Astrocyte (in vitro differentiated cells and primary cell): ENCODE data around the gene PCDHGB3. TPM values are rescaled to one million over a fixed set of nuclear protein-coding genes. Genes with fewer than 3 reads are reported as not detected.
A peak's percentile ranks its signal among the peaks of the same experiment; 100 is the strongest.
"Not testable (repeated sequence)": the region's sequence is repeated elsewhere in the genome, so short reads cannot be mapped to it uniquely, and the experiment has no call there.

Experiments
- DNase-seq: peaks from one replicate; pipeline ENCODE4 v3.0.0-alpha.2; 2010; ENCODE audit warnings: low read depth
- FAIRE-seq: peaks from 2 replicates; lab custom pipeline; 2011; peaks lifted over from hg19 to GRCh38; lab: Jason Lieb, UNC
- H2AFZ ChIP-seq: 2 replicates; pipeline ENCODE4 v1.6.0; 2012; ENCODE audit warnings: low read depth, low read length, inconsistent platforms
- H3K27ac ChIP-seq: 2 replicates; pipeline ENCODE4 v1.5.1; 2011; ENCODE audit warnings: low read depth, low read length, inconsistent platforms
- H3K27me3 ChIP-seq: 2 replicates; pipeline ENCODE4 v1.6.0; 2011; ENCODE audit warnings: low read length, inconsistent platforms; ENCODE audit not compliant: insufficient read depth
- H3K36me3 ChIP-seq: 2 replicates; pipeline ENCODE4 v1.5.1; 2011; ENCODE audit warnings: low read length, inconsistent platforms; ENCODE audit not compliant: insufficient read depth
- H3K4me1 ChIP-seq: 2 replicates; pipeline ENCODE4 v1.5.1; 2011; ENCODE audit warnings: low read length, inconsistent platforms; ENCODE audit not compliant: insufficient read depth
- H3K4me2 ChIP-seq: 2 replicates; pipeline ENCODE4 v1.6.0; 2012; ENCODE audit warnings: low read length, inconsistent platforms
- H3K4me3 ChIP-seq: 2 replicates; pipeline ENCODE4 v1.5.1; 2011; ENCODE audit warnings: low read depth, mild to moderate bottlenecking, low read length, inconsistent platforms; ENCODE audit not compliant: insufficient read depth
- H3K79me2 ChIP-seq: 2 replicates; pipeline ENCODE4 v1.6.0; 2012; ENCODE audit warnings: mild to moderate bottlenecking, low read length, inconsistent platforms; ENCODE audit not compliant: insufficient read depth
- H3K9ac ChIP-seq: 2 replicates; pipeline ENCODE4 v1.6.0; 2012; ENCODE audit warnings: mild to moderate bottlenecking, low read length, inconsistent platforms
- H3K9me3 ChIP-seq: 2 replicates; pipeline ENCODE4 v1.5.1; 2012; ENCODE audit warnings: low read depth, mild to moderate bottlenecking, low read length, inconsistent platforms; ENCODE audit not compliant: insufficient read depth
- H4K20me1 ChIP-seq: 2 replicates; pipeline ENCODE4 v1.6.0; 2012; ENCODE audit warnings: low read length, inconsistent platforms; ENCODE audit not compliant: insufficient read depth
- H3K27ac Mint-ChIP-seq: one replicate; pipeline ENCODE4 v1.8.0; 2021; ENCODE audit warnings: mild to moderate bottlenecking, mixed read lengths; ENCODE audit not compliant: unreplicated experiment
- H3K27me3 Mint-ChIP-seq: one replicate; pipeline ENCODE4 v1.8.0; 2021; ENCODE audit warnings: low read depth, mixed read lengths; ENCODE audit not compliant: unreplicated experiment
- H3K36me3 Mint-ChIP-seq: one replicate; pipeline ENCODE4 v1.8.0; 2021; ENCODE audit warnings: low read depth, mixed read lengths; ENCODE audit not compliant: unreplicated experiment
- H3K4me1 Mint-ChIP-seq: one replicate; pipeline ENCODE4 v1.8.0; 2021; ENCODE audit warnings: low read depth, mixed read lengths; ENCODE audit not compliant: unreplicated experiment
- H3K4me3 Mint-ChIP-seq: one replicate; pipeline ENCODE4 v1.8.0; 2021; ENCODE audit warnings: mild to moderate bottlenecking, moderate library complexity, mixed read lengths; ENCODE audit not compliant: unreplicated experiment
- H3K9me3 Mint-ChIP-seq: one replicate; pipeline ENCODE4 v1.8.0; 2021; ENCODE audit warnings: mild to moderate bottlenecking, mixed read lengths; ENCODE audit not compliant: unreplicated experiment
- EZH2 ChIP-seq: IDR thresholded peaks from 2 replicates; pipeline ENCODE4 v1.6.1; 2012; ENCODE audit warnings: mild to moderate bottlenecking, low read length, inconsistent platforms; ENCODE audit not compliant: insufficient read depth
- total RNA-seq: library from RNA; stranded (reverse); gene quantifications from 2 replicates; pipeline ENCODE4 v1.2.1, GENCODE V29; 2021
- TF ChIP-seq, protein P1 (sequence below): IDR thresholded peaks from 2 replicates; pipeline ENCODE4 v1.5.1; 2011; ENCODE audit warnings: low read depth, mild to moderate bottlenecking, inconsistent platforms, low read length, moderate library complexity; ENCODE audit not compliant: insufficient read depth

PCDHGB3 gene
- total RNA-seq, 1 donor from 2014 or later: 0.14 TPM

DNA sequence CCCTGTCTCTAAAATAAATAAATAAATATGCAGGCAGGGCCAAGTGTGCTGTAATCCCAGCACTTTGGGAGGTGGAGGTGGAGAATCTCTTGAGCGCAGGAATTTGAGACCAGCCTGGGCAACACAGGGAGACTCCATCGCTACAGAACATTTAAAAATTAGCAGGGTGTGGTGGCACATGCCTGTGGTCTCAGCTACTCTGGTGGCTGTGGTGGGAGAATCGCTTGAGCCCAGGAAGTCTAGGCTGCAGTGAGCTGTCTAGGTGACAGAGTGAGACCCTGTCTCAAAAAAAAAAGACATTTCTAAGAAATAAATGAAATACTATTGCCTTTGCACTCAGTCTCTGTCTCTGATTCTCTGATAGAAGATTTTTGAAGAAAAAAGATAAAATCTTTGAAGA, 41.5 kb downstream of the PCDHGB3 start:
- H3K36me3 Mint-ChIP-seq: peaks cover 18% of the 10 kb centered on the region
- no peak overlapping the region for H3K4me2 ChIP-seq
- H3K27me3 Mint-ChIP-seq: no peaks in the 10 kb centered on the region
- no peaks in the 10 kb centered on the region for H3K79me2 ChIP-seq
- H4K20me1 ChIP-seq: peaks cover 3% of the 10 kb centered on the region
- H2AFZ ChIP-seq: no peak overlapping the region
- FAIRE-seq (no peak), DNase-seq (no peak)
- no peak for TF ChIP-seq EZH2
- no peaks in the 10 kb centered on the region for H3K4me1 ChIP-seq
- peak overlapping the region; percentile 49 for H3K27ac Mint-ChIP-seq
- no peaks in the 10 kb centered on the region for H3K27me3 ChIP-seq
- no peak overlapping the region for H3K27ac ChIP-seq
- no peaks in the 10 kb centered on the region for H3K36me3 ChIP-seq
- H3K4me3 ChIP-seq: no peak overlapping the region
- peak overlapping the region; percentile 74 for H3K4me3 Mint-ChIP-seq
- H3K9ac ChIP-seq: no peak overlapping the region
- peaks cover 9% of the 10 kb centered on the region for H3K4me1 Mint-ChIP-seq
- H3K9me3 ChIP-seq: peaks cover 34% of the 10 kb centered on the region
- peaks cover 13% of the 10 kb centered on the region for H3K9me3 Mint-ChIP-seq

DNA sequence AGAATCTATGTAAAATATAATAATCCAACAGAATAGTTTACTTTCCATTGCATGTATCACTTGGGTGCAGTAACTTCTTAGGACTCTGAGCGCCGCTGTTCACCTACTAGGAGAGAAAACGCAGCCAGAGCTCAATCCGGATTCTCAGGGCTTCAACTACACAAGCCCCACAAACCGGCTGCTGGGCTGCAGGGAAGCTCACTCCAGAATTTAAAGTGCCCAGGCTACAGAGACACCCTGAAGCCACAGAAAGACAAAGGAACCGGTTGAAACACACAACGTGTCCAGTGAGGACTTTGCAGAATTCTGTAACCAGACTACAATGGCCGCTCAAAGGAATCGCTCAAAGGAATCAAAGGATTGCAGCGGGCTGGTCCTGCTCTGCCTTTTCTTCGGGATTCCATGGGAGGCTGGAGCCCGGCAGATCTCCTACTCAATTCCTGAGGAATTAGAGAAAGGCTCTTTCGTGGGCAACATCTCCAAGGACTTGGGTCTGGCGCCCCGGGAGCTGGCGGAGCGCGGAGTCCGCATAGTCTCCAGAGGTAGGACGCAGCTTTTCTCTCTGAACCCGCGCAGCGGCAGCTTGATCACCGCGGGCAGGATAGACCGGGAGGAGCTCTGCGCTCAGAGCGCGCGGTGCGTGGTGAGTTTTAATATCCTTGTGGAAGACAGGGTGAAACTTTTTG, 43.0 kb downstream of the PCDHGB3 start, which contains the start of gene PCDHGA10:
PCDHGA10 (plus strand) TSS at position 134 of the 686 bp plus-strand sequence; CDS start at position 323, 189 bp downstream.
- no peaks in the 10 kb centered on the region for H3K27me3 ChIP-seq
- peaks cover 3% of the 10 kb centered on the region for H4K20me1 ChIP-seq
- Mint-ChIP-seq H3K36me3 (peaks cover 23% of the 10 kb centered on the region), H3K4me3 (peak within 1 kb of the TSS; percentile 93), H3K4me1 (peaks cover 13% of the 10 kb centered on the region), H3K27ac (peak within 1 kb of the TSS; percentile 91), H3K27me3 (no peaks in the 10 kb centered on the region), H3K9me3 (peaks cover 16% of the 10 kb centered on the region)
- peak within 1 kb of the TSS; percentile 50 for H2AFZ ChIP-seq
- H3K4me2 ChIP-seq: peak within 1 kb of the TSS; percentile 73
- H3K27ac ChIP-seq: no peak within 1 kb of the TSS
- H3K36me3 ChIP-seq: no peaks in the 10 kb centered on the region
- DNase-seq: peak; percentile 47
- no peak for TF ChIP-seq EZH2
- TF ChIP-seq, protein P1, sequence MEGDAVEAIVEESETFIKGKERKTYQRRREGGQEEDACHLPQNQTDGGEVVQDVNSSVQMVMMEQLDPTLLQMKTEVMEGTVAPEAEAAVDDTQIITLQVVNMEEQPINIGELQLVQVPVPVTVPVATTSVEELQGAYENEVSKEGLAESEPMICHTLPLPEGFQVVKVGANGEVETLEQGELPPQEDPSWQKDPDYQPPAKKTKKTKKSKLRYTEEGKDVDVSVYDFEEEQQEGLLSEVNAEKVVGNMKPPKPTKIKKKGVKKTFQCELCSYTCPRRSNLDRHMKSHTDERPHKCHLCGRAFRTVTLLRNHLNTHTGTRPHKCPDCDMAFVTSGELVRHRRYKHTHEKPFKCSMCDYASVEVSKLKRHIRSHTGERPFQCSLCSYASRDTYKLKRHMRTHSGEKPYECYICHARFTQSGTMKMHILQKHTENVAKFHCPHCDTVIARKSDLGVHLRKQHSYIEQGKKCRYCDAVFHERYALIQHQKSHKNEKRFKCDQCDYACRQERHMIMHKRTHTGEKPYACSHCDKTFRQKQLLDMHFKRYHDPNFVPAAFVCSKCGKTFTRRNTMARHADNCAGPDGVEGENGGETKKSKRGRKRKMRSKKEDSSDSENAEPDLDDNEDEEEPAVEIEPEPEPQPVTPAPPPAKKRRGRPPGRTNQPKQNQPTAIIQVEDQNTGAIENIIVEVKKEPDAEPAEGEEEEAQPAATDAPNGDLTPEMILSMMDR: peak; percentile 71
- H3K4me3 ChIP-seq: peak within 1 kb of the TSS; percentile 55
- peak within 1 kb of the TSS; percentile 61 for H3K9ac ChIP-seq
- FAIRE-seq: no peak
- H3K9me3 ChIP-seq: peaks cover 33% of the 10 kb centered on the region
- H3K79me2 ChIP-seq: no peaks in the 10 kb centered on the region
- no peaks in the 10 kb centered on the region for H3K4me1 ChIP-seq

DNA sequence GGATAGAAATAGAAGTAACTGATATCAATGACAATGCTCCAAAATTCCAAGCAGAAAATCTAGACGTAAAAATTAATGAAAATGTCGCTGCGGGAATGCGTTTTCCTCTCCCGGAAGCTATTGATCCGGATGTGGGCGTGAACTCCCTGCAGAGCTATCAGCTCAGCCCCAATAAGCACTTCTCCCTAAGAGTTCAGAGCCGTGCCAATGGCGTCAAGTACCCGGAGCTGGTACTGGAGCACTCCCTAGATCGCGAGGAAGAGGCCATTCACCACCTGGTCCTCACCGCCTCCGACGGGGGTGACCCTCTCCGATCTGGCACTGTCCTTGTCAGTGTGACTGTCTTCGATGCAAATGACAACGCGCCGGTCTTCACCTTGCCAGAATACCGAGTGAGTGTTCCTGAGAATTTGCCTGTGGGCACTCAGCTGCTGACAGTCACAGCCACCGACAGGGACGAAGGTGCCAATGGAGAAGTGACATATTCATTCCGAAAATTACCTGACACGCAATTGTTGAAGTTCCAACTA, 43.6 kb downstream of the PCDHGB3 start:
- H3K4me1 Mint-ChIP-seq: peaks cover 15% of the 10 kb centered on the region
- no peaks in the 10 kb centered on the region for H3K36me3 ChIP-seq
- H3K4me3 ChIP-seq: peak overlapping the region; percentile 55
- H3K79me2 ChIP-seq: no peaks in the 10 kb centered on the region
- no peaks in the 10 kb centered on the region for H3K27me3 ChIP-seq
- H3K27ac ChIP-seq: no peak overlapping the region
- H3K36me3 Mint-ChIP-seq: peaks cover 29% of the 10 kb centered on the region
- DNase-seq: no peak
- H3K27ac Mint-ChIP-seq: peak overlapping the region; percentile 91
- H3K4me3 Mint-ChIP-seq: peak overlapping the region; percentile 93
- TF ChIP-seq, protein P1: no peak
- no peak for TF ChIP-seq EZH2
- H3K9me3 ChIP-seq: peaks cover 34% of the 10 kb centered on the region
- H3K4me1 ChIP-seq: no peaks in the 10 kb centered on the region
- H3K4me2 ChIP-seq: peak overlapping the region; percentile 73
- no peak for FAIRE-seq
- H3K9me3 Mint-ChIP-seq: peaks cover 20% of the 10 kb centered on the region
- peak overlapping the region; percentile 61 for H3K9ac ChIP-seq
- peaks cover 3% of the 10 kb centered on the region for H4K20me1 ChIP-seq
- H3K27me3 Mint-ChIP-seq: no peaks in the 10 kb centered on the region
- no peak overlapping the region for H2AFZ ChIP-seq

DNA sequence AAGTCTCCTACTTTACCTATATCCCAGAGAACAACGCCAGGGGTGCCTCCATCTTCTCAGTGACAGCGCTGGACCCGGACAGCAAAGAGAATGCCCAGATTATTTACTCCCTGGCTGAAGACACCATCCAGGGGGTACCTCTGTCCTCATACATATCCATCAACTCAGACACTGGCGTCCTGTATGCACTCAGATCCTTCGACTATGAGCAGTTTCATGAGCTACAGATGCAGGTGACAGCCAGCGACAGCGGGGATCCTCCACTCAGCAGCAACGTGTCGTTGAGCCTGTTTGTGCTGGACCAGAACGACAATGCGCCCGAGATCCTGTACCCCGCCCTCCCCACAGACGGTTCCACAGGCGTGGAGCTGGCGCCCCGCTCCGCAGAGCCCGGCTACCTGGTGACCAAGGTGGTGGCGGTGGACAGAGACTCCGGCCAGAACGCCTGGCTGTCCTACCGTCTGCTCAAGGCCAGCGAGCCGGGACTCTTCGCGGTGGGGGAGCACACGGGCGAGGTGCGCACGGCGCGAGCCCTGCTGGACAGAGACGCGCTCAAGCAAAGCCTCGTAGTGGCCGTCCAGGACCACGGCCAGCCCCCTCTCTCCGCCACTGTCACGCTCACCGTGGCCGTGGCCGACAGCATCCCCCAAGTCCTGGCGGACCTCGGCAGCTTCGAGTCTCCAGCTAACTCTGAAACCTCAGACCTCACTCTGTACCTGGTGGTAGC, 44.7 kb downstream of the PCDHGB3 start:
- H3K9ac ChIP-seq, H2AFZ ChIP-seq, H3K27ac ChIP-seq, H4K20me1 ChIP-seq, DNase-seq, H3K36me3 ChIP-seq, H3K79me2 ChIP-seq, H3K27me3 ChIP-seq, H3K4me2 ChIP-seq, H3K27me3 Mint-ChIP-seq, H3K27ac Mint-ChIP-seq, H3K4me1 ChIP-seq, H3K4me3 ChIP-seq, FAIRE-seq: not testable (repeated sequence)
- peaks cover 21% of the 10 kb centered on the region for H3K9me3 Mint-ChIP-seq
- H3K4me1 Mint-ChIP-seq: peaks cover 15% of the 10 kb centered on the region
- H3K9me3 ChIP-seq: peaks cover 34% of the 10 kb centered on the region
- peak overlapping the region; percentile 93 for H3K4me3 Mint-ChIP-seq
- H3K36me3 Mint-ChIP-seq: peaks cover 32% of the 10 kb centered on the region
